GM21723 (cell line): ENCODE data around the gene EPHA3.

Experiments used
- ATAC-seq: cut with Tn5 transposase; IDR thresholded peaks from one replicate; pipeline ENCODE4 v1.9.1; 2021; ENCODE audit warnings: mild to moderate bottlenecking, moderate library complexity; ENCODE audit not compliant: unreplicated experiment

EPHA3 gene

GRCh38 chr3:89434621-89435380 lies 327.4 kb downstream of the EPHA3 start:
- ATAC-seq, result no peak

- no peak for ATAC-seq
Measured at GRCh38 chr3:89436846-89437245, 329.4 kb downstream of the EPHA3 start.

- ATAC-seq, result no peak
Measured at GRCh38 chr3:89440386-89440785, 333.0 kb downstream of the EPHA3 start.

GRCh38 chr3:89441141-89441540 lies 333.7 kb downstream of the EPHA3 start:
- no peak for ATAC-seq

- ATAC-seq, result no peak
Measured at GRCh38 chr3:89446593-89446992, 339.2 kb downstream of the EPHA3 start.

GRCh38 chr3:89447243-89447642 lies 339.8 kb downstream of the EPHA3 start:
- no peak for ATAC-seq

- ATAC-seq, result no peak
Measured at GRCh38 chr3:89449086-89449485, 341.7 kb downstream of the EPHA3 start.

GRCh38 chr3:89452066-89452465 lies 344.6 kb downstream of the EPHA3 start:
- ATAC-seq, result no peak

- ATAC-seq, result no peak
Measured at GRCh38 chr3:89455240-89455639, 347.8 kb downstream of the EPHA3 start.

- no peak for ATAC-seq
Measured at GRCh38 chr3:89467898-89468363, 360.5 kb downstream of the EPHA3 start.

GRCh38 chr3:89472101-89472500 lies 364.7 kb downstream of the EPHA3 start:
- no peak for ATAC-seq

- no peak for ATAC-seq
Measured at GRCh38 chr3:89474333-89475130, 367.1 kb downstream of the EPHA3 start.

- ATAC-seq, result no peak
Measured at GRCh38 chr3:89488800-89489580, 381.6 kb downstream of the EPHA3 start.

- no peak for ATAC-seq
Measured at GRCh38 chr3:89490129-89490528, 382.7 kb downstream of the EPHA3 start.

- ATAC-seq, result no peak
Measured at GRCh38 chr3:89494734-89495133, 387.3 kb downstream of the EPHA3 start.

GRCh38 chr3:89503891-89504391 lies 396.5 kb downstream of the EPHA3 start:
- ATAC-seq, result no peak

GRCh38 chr3:89504432-89504831 lies 397.0 kb downstream of the EPHA3 start:
- ATAC-seq, result no peak

GRCh38 chr3:89506462-89507103 lies 399.2 kb downstream of the EPHA3 start:
- no peak for ATAC-seq

GRCh38 chr3:89521328-89521727 lies 413.9 kb downstream of the EPHA3 start:
- no peak for ATAC-seq

GRCh38 chr3:89522155-89522554 lies 414.7 kb downstream of the EPHA3 start:
- no peak for ATAC-seq

GRCh38 chr3:89525609-89526008 lies 418.2 kb downstream of the EPHA3 start:
- no peak for ATAC-seq
